HCT116 (cell line): ENCODE results near the gene ABCD1. TPM values are rescaled to one million over a fixed set of nuclear protein-coding genes. Genes with fewer than 3 reads are reported as not detected.

ENCODE experiments used
- ATAC-seq: fragments of 200-7000 bp; cut with Tn5 transposase; 2 replicates; pipeline ENCODE4 v1.9.1; 2020; ENCODE audit warnings: mild to moderate bottlenecking, moderate library complexity
- BruUV-seq: library from RNA; stranded (reverse); fragments of 400-500 nt; replicated peaks from 2 replicates; lab custom pipeline; 2021; lab: Mats Ljungman, UMichigan
- CTCF ChIA-PET: fragments of 300-600 bp; sonication (Branson Sonifier 250); formaldehyde crosslinking; loops from one replicate; lab custom pipeline; 2021; ENCODE audit warnings: antibody characterized with exemption; lab: Charles Lee
- POLR2A ChIA-PET: fragments of 300-600, 350-600 bp; sonication (Branson Sonifier 250); formaldehyde crosslinking; loops from one replicate; lab custom pipeline; 2021; ENCODE audit warnings: antibody characterized with exemption; lab: Charles Lee
- RAD21 ChIA-PET, 2 experiments: fragments of 300-600 bp; sonication (Branson Sonifier 250); formaldehyde crosslinking; loops; one replicate each; lab custom pipeline; 2023; ENCODE audit warnings: low total read pairs in 2 of 2; ENCODE audit not compliant: uncharacterized antibody in 2 of 2, unreplicated experiment in 2 of 2, low non-redundant PET in 1 of 2; lab: Charles Lee
- DNase-seq: peaks from one replicate; pipeline ENCODE4 v3.0.0-alpha.2; 2010; ENCODE audit warnings: low read depth, low spot score
- H2AFZ ChIP-seq: fragments of 200-600 bp; shearing (Covaris generic), sonication (generic); 2 replicates; pipeline ENCODE4 v1.6.1; 2017; ENCODE audit warnings: low read depth, mixed run types, mixed read lengths, antibody characterized with exemption, low read length; ENCODE audit not compliant: poor library complexity, severe bottlenecking
- H3K27ac ChIP-seq: 2 replicates; pipeline ENCODE4 v1.5.1; 2012; ENCODE audit warnings: low read depth, low read length
- H3K27me3 ChIP-seq: fragments of 200-600 bp; sonication (generic); 2 replicates; pipeline ENCODE4 v1.6.1; 2016; ENCODE audit warnings: mixed run types, low read length, mixed read lengths; ENCODE audit not compliant: insufficient read depth
- H3K36me3 ChIP-seq, 2 experiments: fragments of 200-500 bp in 1 of 2; fragments of 200-600 bp in 1 of 2; sonication (Bioruptor generic) in 1 of 2; sonication (generic) in 1 of 2; 2 replicates each; pipeline versions ENCODE4 v1.5.1 to v1.6.1; 2014 to 2016; ENCODE audit warnings: low read length in 2 of 2, inconsistent platforms in 1 of 2, mixed read lengths in 1 of 2, mixed run types in 1 of 2; ENCODE audit not compliant: insufficient read depth in 2 of 2, control insufficient read depth in 1 of 2
- H3K4me1 ChIP-seq, 2 experiments: fragments of 200-600 bp in 1 of 2; sonication (generic) in 1 of 2; 2 replicates each; pipeline versions ENCODE4 v1.5.1 to v1.6.1; 2012 to 2017; ENCODE audit warnings: low read length in 2 of 2, inconsistent platforms in 1 of 2, mild to moderate bottlenecking in 1 of 2, mixed read lengths in 1 of 2, mixed run types in 1 of 2, moderate library complexity in 1 of 2; ENCODE audit not compliant: insufficient read depth in 2 of 2, control insufficient read depth in 1 of 2
- H3K4me2 ChIP-seq: fragments of 200-600 bp; sonication (generic); 2 replicates; pipeline ENCODE4 v1.6.1; 2017; ENCODE audit warnings: mixed run types, low read length, mixed read lengths
- H3K4me3 ChIP-seq, 2 experiments: fragments of 200-600 bp in 1 of 2; sonication (generic) in 1 of 2; replicated peaks in 1 of 2; 2 replicates each; pipeline ENCODE4 v1.5.1; 2011 to 2016; ENCODE audit warnings: low read length in 2 of 2, control low read depth in 1 of 2, low read depth in 1 of 2, mild to moderate bottlenecking in 1 of 2, mixed read lengths in 1 of 2, mixed run types in 1 of 2
- H3K79me2 ChIP-seq: fragments of 200-600 bp; sonication (generic); 2 replicates; pipeline ENCODE4 v1.6.1; 2017; ENCODE audit warnings: mild to moderate bottlenecking, mixed run types, low read length, moderate library complexity, mixed read lengths; ENCODE audit not compliant: insufficient read depth
- H3K9ac ChIP-seq: fragments of 200-600 bp; sonication (generic); 2 replicates; pipeline ENCODE4 v1.6.1; 2016; ENCODE audit warnings: low read length, mixed read lengths
- H3K9me2 ChIP-seq: fragments of 200-600 bp; sonication (generic), shearing (Covaris generic); 2 replicates; pipeline ENCODE4 v1.6.1; 2017; ENCODE audit warnings: mixed run types, mild to moderate bottlenecking, moderate library complexity; ENCODE audit not compliant: insufficient read depth
- H3K9me3 ChIP-seq, 2 experiments: fragments of 200-500 bp in 1 of 2; fragments of 200-600 bp in 1 of 2; sonication (Bioruptor generic) in 1 of 2; sonication (generic) in 1 of 2; 2 replicates each; pipeline ENCODE4 v1.6.1; 2014 to 2017; ENCODE audit warnings: low read length in 2 of 2, mixed read lengths in 2 of 2, inconsistent platforms in 1 of 2, low read depth in 1 of 2, mild to moderate bottlenecking in 1 of 2, mixed run types in 1 of 2, moderate library complexity in 1 of 2; ENCODE audit not compliant: control insufficient read depth in 1 of 2, insufficient read depth in 1 of 2
- H4K20me1 ChIP-seq: fragments of 200-600 bp; sonication (generic), shearing (Covaris generic); 2 replicates; pipeline ENCODE4 v1.6.1; 2017; ENCODE audit warnings: mixed run types, mild to moderate bottlenecking, moderate library complexity; ENCODE audit not compliant: insufficient read depth
- ATF3 ChIP-seq: IDR thresholded peaks from 2 replicates; pipeline ENCODE4 v1.6.1; 2012
- CBX3 ChIP-seq: IDR thresholded peaks from 2 replicates; pipeline ENCODE4 v1.6.1; 2012; ENCODE audit warnings: low read depth
- CEBPB ChIP-seq: IDR thresholded peaks from 2 replicates; pipeline ENCODE4 v1.6.1; 2012; ENCODE audit warnings: low read depth
- CTCF ChIP-seq, 3 experiments: fragments of 200-600 bp in 1 of 3; sonication (generic) in 1 of 3; IDR thresholded peaks in 2 of 3; conservative IDR thresholded peaks in 1 of 3; 2 replicates each; pipeline ENCODE4 v1.5.1; 2012 to 2017; ENCODE audit warnings: low read depth in 2 of 3, low read length in 2 of 3, antibody characterized with exemption in 1 of 3, borderline replicate concordance in 1 of 3, control low read depth in 1 of 3, mild to moderate bottlenecking in 1 of 3, mixed read lengths in 1 of 3, mixed run types in 1 of 3, moderate library complexity in 1 of 3; ENCODE audit not compliant: insufficient read depth in 1 of 3
- EZH2 ChIP-seq: fragments of 200-600 bp; sonication (generic); IDR thresholded peaks from 2 replicates; pipeline ENCODE4 v1.6.1; 2017; ENCODE audit warnings: antibody characterized with exemption, mixed run types
- EZH2phosphoT487 ChIP-seq: fragments of 200-600 bp; IDR thresholded peaks from 2 replicates; pipeline ENCODE4 v1.6.1; 2018; ENCODE audit warnings: antibody characterized with exemption, borderline replicate concordance
- MAX ChIP-seq: IDR thresholded peaks from 2 replicates; pipeline ENCODE4 v1.6.1; 2012
- POLR2AphosphoS5 ChIP-seq: IDR thresholded peaks from 2 replicates; pipeline ENCODE4 v1.6.1; 2011; ENCODE audit warnings: mild to moderate bottlenecking, low read depth, low read length, moderate library complexity
- RAD21 ChIP-seq: IDR thresholded peaks from 2 replicates; pipeline ENCODE4 v1.6.1; 2012; ENCODE audit warnings: low read depth, mild to moderate bottlenecking
- SRF ChIP-seq: IDR thresholded peaks from 2 replicates; pipeline ENCODE4 v1.6.1; 2012; ENCODE audit warnings: low read depth
- TCF7L2 ChIP-seq: IDR thresholded peaks from 2 replicates; pipeline ENCODE4 v1.7.0; 2011; ENCODE audit warnings: borderline replicate concordance, inconsistent platforms; ENCODE audit not compliant: insufficient read depth, insufficient read length; ENCODE audit errors: extremely low read depth
- YY1 ChIP-seq: IDR thresholded peaks from 2 replicates; pipeline ENCODE4 v1.6.1; 2011; ENCODE audit warnings: low read length, low read depth, moderate library complexity, mild to moderate bottlenecking; ENCODE audit not compliant: insufficient replicate concordance; ENCODE audit errors: extremely low read depth
- ZBTB33 ChIP-seq: IDR thresholded peaks from 2 replicates; pipeline ENCODE4 v1.6.1; 2011; ENCODE audit warnings: mild to moderate bottlenecking, low read length, moderate library complexity; ENCODE audit not compliant: insufficient replicate concordance; ENCODE audit errors: extremely low read depth
- ZFX ChIP-seq: fragments of 450-650 bp; IDR thresholded peaks from 2 replicates; pipeline ENCODE4 v1.6.1; 2017
- ZNF274 ChIP-seq: fragments of 200-500 bp; sonication (Bioruptor generic); IDR thresholded peaks from 2 replicates; pipeline ENCODE4 v1.6.1; 2014; ENCODE audit warnings: mild to moderate bottlenecking, low read depth, low read length, inconsistent platforms
- intact Hi-C: fragments of 100-400 bp; cut with micrococcal nuclease; formaldehyde crosslinking; loops from 2 replicates; pipeline ENCODE4 v1.10.0; 2022
- total RNA-seq: library from RNA; stranded (reverse); gene quantifications from one replicate; pipeline ENCODE4 v1.2.1, GENCODE V29; 2021; ENCODE audit not compliant: unreplicated experiment

The ABCD1 gene
- total RNA-seq, 1 experiment from 2014 or later, result 7.1 TPM

GRCh38 chrX:153763298-153763932 is 38.8 kb downstream of the ABCD1 start (continued):
- TF ChIP-seq RAD21 (no peak), CEBPB (no peak), POLR2AphosphoS5 (no peak), ATF3 (no peak), TCF7L2 (no peak), ZNF274 (no peak), MAX (no peak), CBX3 (no peak), EZH2 (no peak), ZFX (no peak)
- TF ChIP-seq, all 23 proteins: peak for 0

GRCh38 chrX:153763989-153764755 is 39.5 kb downstream of the ABCD1 start, which contains the start of gene PLXNB3:
PLXNB3 (plus strand) TSS chrX:153764249; CDS start chrX:153765536, 1,287 bp downstream.
- H3K27me3 ChIP-seq, result no peaks in the 10 kb centered on the region
- peak within 1 kb of the TSS; percentile 32; the same call in 1 of the 2 replicates for H3K9ac ChIP-seq
- H3K4me1 ChIP-seq, result peaks cover 0 to 10% of the 10 kb centered on the region in 2 experiments; a peak in 2 of 4 replicates
- DNase-seq (peak; percentile 50), ATAC-seq (peak; percentile 95)
- H4K20me1 ChIP-seq, result no peaks in the 10 kb centered on the region
- BruUV-seq, result no TSS peak
- TF ChIP-seq ZBTB33 (no peak), EZH2phosphoT487 (no peak), SRF (no peak), YY1 (peak; percentile 46), POLR2AphosphoS5 (peak; percentile 47; the same call in 1 of the 2 replicates), CTCF (IDR thresholded peaks at IDR 0.05 in 2 of 3, conservative IDR thresholded peaks at IDR 0.05 in 1 of 3; ENCODE audit: borderline replicate concordance in 1 of 3, insufficient read depth in 1 of 3, low read depth in 2 of 3, low read length in 2 of 3) (peak in 2 of 3 experiments; percentile 72 to 80; a peak in 4 of 6 replicates)
- no peaks in the 10 kb centered on the region for H3K36me3 ChIP-seq
- ChIA-PET POLR2A (no interaction called here), CTCF (interaction anchor here (2.1 kb wide), 1 partner anchor 183 kb away, joined by 8 read pairs; no protein-coding TSS in a partner anchor), RAD21 (interaction anchor here in 1 of 2 experiments (0.6 kb wide), 1 partner anchor 70 kb away, joined by 4 read pairs; no protein-coding TSS in a partner anchor)
- peak within 1 kb of the TSS; percentile 79 for H3K4me2 ChIP-seq
- H3K4me3 ChIP-seq, result peak within 1 kb of the TSS; percentile 43 to 54
- H2AFZ ChIP-seq, result no peak within 1 kb of the TSS
- intact Hi-C loops, result loop anchor here (1.0 to 2.0 kb wide), 3 partner anchors 120 to 189 kb away; no protein-coding TSS in a partner anchor
- H3K9me3 ChIP-seq, result no peaks in the 10 kb centered on the region
- no peaks in the 10 kb centered on the region for H3K9me2 ChIP-seq
- H3K27ac ChIP-seq, result peak within 1 kb of the TSS; percentile 22; the same call in 1 of the 2 replicates
- H3K79me2 ChIP-seq, result no peaks in the 10 kb centered on the region
